Kidney (tissue), 14 donors: Measurements from ENCODE around the gene ADAD2. TPM values are rescaled to one million over a fixed set of nuclear protein-coding genes. Genes with fewer than 3 reads are reported as not detected.
A peak's percentile ranks its signal among the peaks of the same experiment; 100 is the strongest.

ENCODE experiments used
- DNase-seq, 5 donors: peaks; one replicate each; pipeline ENCODE4 v3.0.0-alpha.2; 2013 to 2020
- FAIRE-seq: peaks from 2 replicates; lab custom pipeline; 2012; peaks lifted over from hg19 to GRCh38; lab: Jason Lieb, UNC
- H3K27ac ChIP-seq, 2 donors: one replicate each; pipeline ENCODE4 v1.7.0; 2013; ENCODE audit warnings: low read depth in 2 of 2, low read length in 2 of 2, inconsistent platforms in 1 of 2
- H3K27me3 ChIP-seq: one replicate; pipeline ENCODE4 v1.7.1; 2013; ENCODE audit warnings: low read length, inconsistent platforms; ENCODE audit not compliant: control insufficient read depth, insufficient read depth
- H3K36me3 ChIP-seq, 3 donors: one replicate each; pipeline versions ENCODE4 v1.7.0 to v1.7.1; 2013; ENCODE audit warnings: low read length in 3 of 3, control low read depth in 1 of 3, inconsistent platforms in 1 of 3; ENCODE audit not compliant: insufficient read depth in 3 of 3, control insufficient read depth in 2 of 3
- H3K4me1 ChIP-seq, 3 donors: one replicate each; pipeline versions ENCODE4 v1.7.0 to v1.7.1; 2013; ENCODE audit warnings: low read length in 3 of 3, inconsistent platforms in 1 of 3, low read depth in 1 of 3; ENCODE audit not compliant: control insufficient read depth in 2 of 3, insufficient read depth in 2 of 3
- H3K4me3 ChIP-seq, 3 donors: one replicate each; pipeline versions ENCODE4 v1.7.0 to v1.8.1; 2013; ENCODE audit warnings: low read length in 3 of 3, control low read depth in 1 of 3, inconsistent platforms in 1 of 3
- H3K9ac ChIP-seq, 3 donors: one replicate each; pipeline versions ENCODE4 v1.7.0 to v1.7.1; 2013; ENCODE audit warnings: low read length in 3 of 3, control low read depth in 1 of 3, inconsistent platforms in 1 of 3
- H3K9me3 ChIP-seq, 3 donors: one replicate each; pipeline versions ENCODE4 v1.7.0 to v1.7.1; 2013; ENCODE audit warnings: low read length in 3 of 3, control low read depth in 1 of 3, inconsistent platforms in 1 of 3; ENCODE audit not compliant: control insufficient read depth in 2 of 3, insufficient read depth in 1 of 3
- CTCF ChIP-seq: IDR thresholded peaks from 3 replicates; pipeline ENCODE4 v1.5.1; 2012; ENCODE audit warnings: mild to moderate bottlenecking, moderate library complexity, borderline replicate concordance; ENCODE audit not compliant: insufficient read depth; ENCODE audit errors: extremely low read depth
- intact Hi-C: fragments of 100-400 bp; cut with DNase I; formaldehyde crosslinking; loops from one replicate; pipeline ENCODE4 v1.11.1; 2022
- polyA plus RNA-seq: library from polyadenylated mRNA; stranded (reverse); fragments of 350-450 nt; fragmentation: Illumina TruSeq; extraction: RNeasy Lipid Tissue Mini Kit (QIAGEN cat#74804); gene quantifications from one replicate; pipeline ENCODE4 v1.2.3, GENCODE V29; 2014; ENCODE audit warnings: low read depth, low replicate concordance; ENCODE audit not compliant: insufficient read depth
- total RNA-seq: library from RNA; stranded (reverse); fragmentation: NEBNext Ultra II Directional; extraction: Animal tissue kit (Norgen Biotek cat#: 25700); gene quantifications from one replicate; pipeline ENCODE4 v1.2.1, GENCODE V29; 2021
- donor health status: control.
- donor health status: control.
- donor health status: control.
- donor health status: control.
- donor health status: control.
- donor health status: DM: yes; HTN: yes; CAD: no.
- donor health status: Normal renal cell carcinoma (clear cell type).

The ADAD2 gene
- total and polyA plus RNA-seq, 2 donors from 2014 or later = 0.72 to 0.80 TPM

DNA sequence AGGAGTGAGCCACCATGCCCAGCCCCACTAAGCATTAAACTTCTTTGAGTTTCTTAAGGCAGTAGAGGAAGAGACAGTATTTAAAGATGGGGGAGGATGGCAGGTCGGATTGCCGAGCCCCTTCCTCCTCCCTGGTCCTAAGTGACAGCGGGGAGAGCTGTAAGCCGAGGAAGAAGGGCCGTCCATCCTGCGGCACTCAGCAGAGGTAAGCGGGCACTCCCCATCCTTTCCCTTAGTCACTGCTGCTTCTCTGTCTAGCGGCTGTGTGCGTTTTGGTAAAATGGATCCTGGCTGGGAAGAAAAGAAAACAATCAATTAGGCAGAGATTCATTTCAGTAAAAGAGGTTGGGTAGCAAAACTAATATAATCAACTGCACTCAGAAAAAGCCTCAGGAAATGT, 31.9 kb upstream of the ADAD2 start:
- FAIRE-seq = no peak
- Histone ChIP-seq H3K4me3 (no peak overlapping the region), H3K4me1 (no peaks in the 10 kb centered on the region), H3K9ac (no peak overlapping the region), H3K27me3 (no peaks in the 10 kb centered on the region), H3K9me3 (no peaks in the 10 kb centered on the region), H3K36me3 (no peaks in the 10 kb centered on the region), H3K27ac (no peak overlapping the region)
- no peak for DNase-seq
- intact Hi-C loops = no loop called here
- TF ChIP-seq CTCF = no peak

DNA sequence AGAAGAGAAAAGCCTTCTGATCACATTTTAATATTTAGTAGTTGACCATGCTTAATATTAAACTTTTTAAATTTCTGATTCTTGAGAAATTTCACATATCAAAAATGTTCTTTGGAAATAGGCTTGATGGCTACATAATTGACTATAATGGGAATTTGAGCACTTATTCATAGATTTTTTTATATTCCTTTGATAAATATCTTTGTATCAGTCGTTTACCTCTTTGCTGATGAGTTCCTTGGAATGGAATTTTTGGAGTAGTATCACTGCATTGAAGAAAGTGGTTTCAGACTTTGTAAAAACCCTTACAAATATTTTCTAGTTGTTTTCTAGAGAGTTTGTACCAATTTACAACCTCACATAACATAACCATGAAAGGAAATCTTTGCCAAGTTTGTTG, 31.2 kb upstream of the ADAD2 start:
- intact Hi-C loops = no loop called here
- no peak for FAIRE-seq
- no peak overlapping the region for H3K4me3 ChIP-seq

DNA sequence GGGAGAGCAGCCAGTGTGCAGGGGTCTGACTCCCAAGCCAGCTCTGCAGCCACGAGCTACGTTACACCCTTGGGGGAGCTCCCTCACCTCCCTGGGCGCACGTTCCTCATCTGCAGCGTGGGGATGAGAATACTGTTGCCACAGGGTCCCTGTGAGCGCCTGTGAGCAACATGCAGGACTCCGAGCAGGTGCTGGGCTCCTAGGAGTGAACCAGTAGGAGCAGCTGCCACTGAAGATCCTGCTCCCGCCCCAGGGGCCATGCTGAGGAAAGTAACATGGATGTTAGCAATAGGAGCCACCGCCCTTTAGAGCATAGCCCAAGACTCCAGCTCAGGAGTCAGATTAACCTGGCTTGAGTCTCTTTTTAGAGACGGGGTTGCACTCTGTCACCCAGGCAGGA, 29.9 kb upstream of the ADAD2 start:
- intact Hi-C loops = no loop called here
- no peaks in the 10 kb centered on the region for H3K4me1 ChIP-seq
- DNase-seq (no peak), FAIRE-seq (no peak)
- no peaks in the 10 kb centered on the region for H3K36me3 ChIP-seq
- no peak overlapping the region for H3K9ac ChIP-seq
- TF ChIP-seq CTCF = no peak
- no peaks in the 10 kb centered on the region for H3K27me3 ChIP-seq
- no peak overlapping the region for H3K4me3 ChIP-seq
- H3K27ac ChIP-seq = no peak overlapping the region
- no peaks in the 10 kb centered on the region for H3K9me3 ChIP-seq

More for the DNA sequence above, 31.2 kb upstream of the ADAD2 start:
- Histone ChIP-seq H3K27me3 (no peaks in the 10 kb centered on the region), H3K9ac (no peak overlapping the region), H3K4me1 (no peaks in the 10 kb centered on the region), H3K9me3 (no peaks in the 10 kb centered on the region), H3K36me3 (no peaks in the 10 kb centered on the region), H3K27ac (no peak overlapping the region)
- no peak for DNase-seq
- no peak for TF ChIP-seq CTCF

DNA sequence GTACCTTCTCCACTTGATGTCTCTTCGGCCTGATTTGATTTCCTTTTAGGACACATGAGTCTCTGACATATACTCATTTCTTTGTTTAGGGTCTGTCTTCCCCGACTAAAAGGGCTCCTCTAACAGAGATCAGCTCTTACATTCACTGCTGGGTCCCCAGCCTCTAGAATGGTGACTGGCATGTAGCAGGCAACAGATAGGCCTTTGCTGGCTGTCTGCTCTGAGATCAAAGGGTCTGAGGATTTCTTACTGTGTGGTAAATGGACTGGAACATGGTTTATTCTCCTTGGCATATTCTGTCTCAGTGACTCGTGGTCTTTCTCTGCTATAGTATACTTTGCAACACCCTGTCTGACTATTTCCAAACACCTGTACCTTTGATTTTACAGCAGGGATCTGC, 29.2 kb upstream of the ADAD2 start:
- H3K4me1 ChIP-seq = no peaks in the 10 kb centered on the region
- no peak overlapping the region for H3K27ac ChIP-seq
- H3K36me3 ChIP-seq = no peaks in the 10 kb centered on the region
- no peak overlapping the region for H3K4me3 ChIP-seq
- no peak for TF ChIP-seq CTCF
- no peaks in the 10 kb centered on the region for H3K27me3 ChIP-seq
- DNase-seq (peak in 3 of 5 donors; percentile 57 to 89 (median 78)), FAIRE-seq (no peak)
- H3K9ac ChIP-seq = no peak overlapping the region
- no peaks in the 10 kb centered on the region for H3K9me3 ChIP-seq
- intact Hi-C loops = no loop called here
